HCT116 (cell line): ENCODE data around the gene RBP5.

ENCODE experiments used
- EZH2 ChIP-seq: fragments of 200-600 bp; sonication (generic); IDR thresholded peaks from 2 replicates; pipeline ENCODE4 v1.6.1; 2017; ENCODE audit warnings: antibody characterized with exemption, mixed run types
- FOSL1 ChIP-seq: IDR thresholded peaks from 2 replicates; pipeline ENCODE4 v1.6.1; 2012; ENCODE audit warnings: low read depth
- JUND ChIP-seq: IDR thresholded peaks from 2 replicates; pipeline ENCODE4 v1.6.1; 2012
- POLR2AphosphoS5 ChIP-seq: IDR thresholded peaks from 2 replicates; pipeline ENCODE4 v1.6.1; 2011; ENCODE audit warnings: mild to moderate bottlenecking, low read depth, low read length, moderate library complexity
- SIN3A ChIP-seq: IDR thresholded peaks from 2 replicates; pipeline ENCODE4 v1.6.1; 2012; ENCODE audit warnings: low read depth
- YY1 ChIP-seq: IDR thresholded peaks from 2 replicates; pipeline ENCODE4 v1.6.1; 2011; ENCODE audit warnings: low read length, low read depth, moderate library complexity, mild to moderate bottlenecking; ENCODE audit not compliant: insufficient replicate concordance; ENCODE audit errors: extremely low read depth
- TF ChIP-seq, protein P1 (sequence below), 3 experiments: fragments of 200-600 bp in 1 of 3; sonication (generic) in 1 of 3; IDR thresholded peaks in 2 of 3; conservative IDR thresholded peaks in 1 of 3; 2 replicates each; pipeline ENCODE4 v1.5.1; 2012 to 2017; ENCODE audit warnings: low read depth in 2 of 3, low read length in 2 of 3, antibody characterized with exemption in 1 of 3, borderline replicate concordance in 1 of 3, control low read depth in 1 of 3, mild to moderate bottlenecking in 1 of 3, mixed read lengths in 1 of 3, mixed run types in 1 of 3, moderate library complexity in 1 of 3; ENCODE audit not compliant: insufficient read depth in 1 of 3
- TF ChIP-seq, protein P2 (sequence below): IDR thresholded peaks from 2 replicates; pipeline ENCODE4 v1.6.1; 2012; ENCODE audit warnings: low read depth

DNA sequence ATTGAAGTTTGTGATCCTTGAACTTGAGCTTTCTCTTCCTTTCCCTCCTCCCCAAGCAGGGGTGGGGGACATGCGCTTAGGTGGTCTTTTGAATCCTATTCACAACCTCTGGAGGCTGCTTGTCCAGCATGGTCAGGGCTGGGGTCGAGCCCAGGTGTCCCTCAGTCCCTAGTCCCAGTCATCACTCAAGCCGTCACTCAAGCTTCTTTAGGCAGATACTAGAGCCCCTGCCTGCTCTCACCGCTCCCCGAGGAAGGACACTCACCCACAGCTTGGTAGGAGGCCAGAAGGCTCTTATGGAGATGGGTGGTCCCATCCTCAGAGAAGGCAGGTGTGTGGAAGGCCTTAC, 19.1 kb downstream of the RBP5 start:
- TF ChIP-seq, protein P1, sequence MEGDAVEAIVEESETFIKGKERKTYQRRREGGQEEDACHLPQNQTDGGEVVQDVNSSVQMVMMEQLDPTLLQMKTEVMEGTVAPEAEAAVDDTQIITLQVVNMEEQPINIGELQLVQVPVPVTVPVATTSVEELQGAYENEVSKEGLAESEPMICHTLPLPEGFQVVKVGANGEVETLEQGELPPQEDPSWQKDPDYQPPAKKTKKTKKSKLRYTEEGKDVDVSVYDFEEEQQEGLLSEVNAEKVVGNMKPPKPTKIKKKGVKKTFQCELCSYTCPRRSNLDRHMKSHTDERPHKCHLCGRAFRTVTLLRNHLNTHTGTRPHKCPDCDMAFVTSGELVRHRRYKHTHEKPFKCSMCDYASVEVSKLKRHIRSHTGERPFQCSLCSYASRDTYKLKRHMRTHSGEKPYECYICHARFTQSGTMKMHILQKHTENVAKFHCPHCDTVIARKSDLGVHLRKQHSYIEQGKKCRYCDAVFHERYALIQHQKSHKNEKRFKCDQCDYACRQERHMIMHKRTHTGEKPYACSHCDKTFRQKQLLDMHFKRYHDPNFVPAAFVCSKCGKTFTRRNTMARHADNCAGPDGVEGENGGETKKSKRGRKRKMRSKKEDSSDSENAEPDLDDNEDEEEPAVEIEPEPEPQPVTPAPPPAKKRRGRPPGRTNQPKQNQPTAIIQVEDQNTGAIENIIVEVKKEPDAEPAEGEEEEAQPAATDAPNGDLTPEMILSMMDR (IDR thresholded peaks at IDR 0.05 in 2 of 3, conservative IDR thresholded peaks at IDR 0.05 in 1 of 3; ENCODE audit: borderline replicate concordance in 1 of 3, insufficient read depth in 1 of 3, low read depth in 2 of 3, low read length in 2 of 3), result no peak
- TF ChIP-seq SIN3A (no peak), YY1 (no peak), POLR2AphosphoS5 (no peak), FOSL1 (no peak), EZH2 (no peak), JUND (no peak)
- TF ChIP-seq, protein P2, sequence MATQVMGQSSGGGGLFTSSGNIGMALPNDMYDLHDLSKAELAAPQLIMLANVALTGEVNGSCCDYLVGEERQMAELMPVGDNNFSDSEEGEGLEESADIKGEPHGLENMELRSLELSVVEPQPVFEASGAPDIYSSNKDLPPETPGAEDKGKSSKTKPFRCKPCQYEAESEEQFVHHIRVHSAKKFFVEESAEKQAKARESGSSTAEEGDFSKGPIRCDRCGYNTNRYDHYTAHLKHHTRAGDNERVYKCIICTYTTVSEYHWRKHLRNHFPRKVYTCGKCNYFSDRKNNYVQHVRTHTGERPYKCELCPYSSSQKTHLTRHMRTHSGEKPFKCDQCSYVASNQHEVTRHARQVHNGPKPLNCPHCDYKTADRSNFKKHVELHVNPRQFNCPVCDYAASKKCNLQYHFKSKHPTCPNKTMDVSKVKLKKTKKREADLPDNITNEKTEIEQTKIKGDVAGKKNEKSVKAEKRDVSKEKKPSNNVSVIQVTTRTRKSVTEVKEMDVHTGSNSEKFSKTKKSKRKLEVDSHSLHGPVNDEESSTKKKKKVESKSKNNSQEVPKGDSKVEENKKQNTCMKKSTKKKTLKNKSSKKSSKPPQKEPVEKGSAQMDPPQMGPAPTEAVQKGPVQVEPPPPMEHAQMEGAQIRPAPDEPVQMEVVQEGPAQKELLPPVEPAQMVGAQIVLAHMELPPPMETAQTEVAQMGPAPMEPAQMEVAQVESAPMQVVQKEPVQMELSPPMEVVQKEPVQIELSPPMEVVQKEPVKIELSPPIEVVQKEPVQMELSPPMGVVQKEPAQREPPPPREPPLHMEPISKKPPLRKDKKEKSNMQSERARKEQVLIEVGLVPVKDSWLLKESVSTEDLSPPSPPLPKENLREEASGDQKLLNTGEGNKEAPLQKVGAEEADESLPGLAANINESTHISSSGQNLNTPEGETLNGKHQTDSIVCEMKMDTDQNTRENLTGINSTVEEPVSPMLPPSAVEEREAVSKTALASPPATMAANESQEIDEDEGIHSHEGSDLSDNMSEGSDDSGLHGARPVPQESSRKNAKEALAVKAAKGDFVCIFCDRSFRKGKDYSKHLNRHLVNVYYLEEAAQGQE, result no peak
